ENCODE data around the gene HMGN4.
"Not testable (repeated sequence)": the region's sequence is repeated elsewhere in the genome, so short reads cannot be mapped to it uniquely, and the experiment has no call there.

Gene HMGN4

DNA sequence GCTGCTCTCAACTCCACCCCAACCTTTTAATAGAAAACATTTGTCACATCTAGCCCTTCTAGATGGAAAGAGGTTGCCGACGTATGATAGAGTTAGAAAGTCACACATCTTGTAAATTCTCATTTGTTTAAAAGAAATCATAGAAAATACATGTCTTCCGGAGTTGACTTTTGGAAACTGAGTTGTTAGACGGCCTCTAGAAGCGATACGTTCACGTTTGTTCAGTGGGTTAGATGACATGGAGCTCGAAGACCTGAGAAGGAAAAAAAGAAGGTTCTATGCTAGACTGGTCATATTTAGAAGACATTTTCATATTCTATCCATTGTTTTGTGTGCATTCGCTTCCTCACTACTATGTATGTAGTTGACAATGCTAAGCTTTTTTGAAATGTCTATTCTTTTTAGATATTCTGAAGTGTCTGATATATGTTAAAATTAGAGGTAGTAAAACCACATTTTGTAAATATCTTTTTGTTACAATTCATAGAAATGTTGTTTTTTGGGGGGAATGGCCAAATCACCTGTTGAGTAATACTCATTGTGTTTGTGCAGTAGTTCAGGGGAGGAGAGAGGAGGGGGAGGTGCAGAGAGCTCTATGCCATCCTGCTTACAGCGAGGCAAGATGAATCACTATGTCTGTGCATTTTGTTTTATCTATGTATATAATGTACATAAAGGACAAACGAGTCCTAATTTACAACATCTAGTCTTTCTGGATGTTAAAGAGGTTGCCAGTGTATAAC, 15.5 kb upstream of the HMGN4 start:
- not testable (repeated sequence) for DNase-seq

- not testable (repeated sequence) for DNase-seq
These were observed 13.9 kb upstream of the HMGN4 start for GRCh38 chr6:26524314-26524713.

DNA sequence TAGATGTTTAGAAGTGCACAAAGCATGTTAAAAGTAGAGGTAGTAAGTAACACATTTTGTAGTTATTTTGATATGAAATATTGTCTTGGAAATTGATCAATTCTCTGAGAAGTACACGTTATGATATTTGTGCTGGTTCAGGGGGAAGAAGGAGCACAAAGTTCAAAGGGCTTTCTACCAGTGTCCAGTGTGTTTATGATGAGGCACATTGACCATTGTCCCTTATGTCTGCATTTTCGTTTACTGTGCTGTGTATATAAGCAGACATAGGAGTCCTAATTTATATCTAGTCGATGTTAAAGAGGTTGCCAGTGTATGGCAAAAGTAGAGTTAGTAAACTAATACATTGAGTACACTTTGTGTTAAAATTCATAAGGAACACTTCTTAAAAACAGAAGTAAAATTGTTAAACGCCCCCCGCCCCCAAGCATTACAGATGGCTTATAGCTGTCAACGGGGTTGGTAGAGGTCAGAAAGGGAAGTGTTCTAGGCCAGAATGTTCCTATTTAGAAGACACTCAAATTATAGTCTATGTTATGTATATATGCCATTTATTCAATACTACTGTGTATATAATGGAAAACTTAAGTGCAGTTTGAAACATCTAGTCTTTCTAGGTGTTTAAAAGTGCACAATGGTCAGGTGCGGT, 13.3 kb upstream of the HMGN4 start:
- no peak for DNase-seq

DNA sequence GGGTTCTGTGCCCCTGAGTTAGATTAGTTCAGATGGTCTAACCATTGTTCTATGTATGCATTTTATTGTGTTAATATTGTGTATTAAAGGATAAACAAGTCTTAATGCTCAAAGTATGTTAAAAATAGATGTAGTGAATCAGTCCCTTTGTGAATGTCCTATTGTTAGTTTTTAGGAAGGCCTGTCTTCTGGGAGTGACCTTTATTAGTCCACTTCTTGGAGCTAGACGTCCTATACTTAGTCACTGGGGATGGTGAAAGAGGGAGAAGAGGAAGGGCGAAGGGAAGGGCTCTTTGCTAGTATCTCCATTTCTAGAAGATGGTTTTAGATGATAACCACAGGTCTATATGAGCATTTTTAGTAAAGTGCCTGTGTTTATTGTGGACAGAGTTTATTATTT, 12.3 kb upstream of the HMGN4 start:
- DNase-seq: no peak

DNA sequence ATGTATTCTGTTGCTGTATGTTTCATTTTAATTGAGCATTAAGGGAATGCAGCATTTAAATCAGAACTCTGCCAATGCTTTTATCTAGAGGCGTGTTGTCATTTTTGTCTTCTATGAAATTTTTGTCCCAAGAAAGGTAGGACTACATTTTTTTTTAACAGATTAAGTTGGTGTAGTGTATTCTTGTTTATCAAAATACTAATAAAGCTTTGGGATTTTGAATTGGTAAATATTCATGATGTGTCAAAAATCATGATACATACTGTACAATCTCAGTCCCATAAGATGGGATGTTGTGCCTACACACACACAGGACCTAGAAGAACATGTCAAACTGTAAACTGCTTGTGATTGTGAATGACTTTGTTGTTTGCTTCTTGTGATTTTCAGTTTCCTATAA, 11.2 kb upstream of the HMGN4 start:
- no peak for DNase-seq

DNA sequence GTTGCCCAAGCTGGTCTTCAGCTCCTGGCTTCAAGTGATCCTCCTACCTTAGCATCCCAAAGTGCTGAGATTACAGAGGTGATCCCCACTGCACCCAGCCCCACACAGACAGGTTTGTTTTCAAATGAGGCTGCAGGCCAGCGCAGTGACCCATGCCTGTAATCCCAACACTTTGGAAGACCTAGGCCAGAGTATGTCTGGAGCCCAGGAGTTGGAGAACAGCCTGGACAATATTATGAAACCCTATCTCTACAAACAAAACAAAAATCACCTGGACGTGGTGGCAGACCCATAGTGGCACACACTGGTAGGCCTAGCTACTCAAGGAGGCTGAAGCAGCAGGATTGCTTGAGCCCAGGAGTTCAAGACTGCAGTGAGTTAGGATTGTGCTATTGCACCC, 8.0 kb upstream of the HMGN4 start:
- no peak for DNase-seq

DNA sequence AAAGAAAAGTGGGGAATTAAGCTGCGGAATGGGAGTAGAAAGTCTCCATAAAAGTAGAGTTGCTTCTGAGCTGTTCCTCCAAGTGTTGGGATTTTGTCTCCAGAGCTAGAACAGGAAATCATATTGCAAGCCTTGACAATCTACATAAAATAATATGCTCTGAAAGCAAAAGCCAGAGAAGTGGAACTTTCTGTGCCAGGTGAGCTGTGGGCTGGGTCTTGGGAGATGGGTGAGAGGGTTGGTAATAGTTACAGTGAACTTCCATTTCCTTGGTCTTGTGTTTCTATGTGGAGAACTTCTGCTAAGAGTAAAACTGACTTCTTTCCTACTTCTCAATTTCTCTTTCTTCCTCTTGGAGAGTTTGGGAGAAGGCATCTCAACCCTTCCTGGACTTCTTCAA, 6.3 kb upstream of the HMGN4 start:
- DNase-seq: no peak

DNA sequence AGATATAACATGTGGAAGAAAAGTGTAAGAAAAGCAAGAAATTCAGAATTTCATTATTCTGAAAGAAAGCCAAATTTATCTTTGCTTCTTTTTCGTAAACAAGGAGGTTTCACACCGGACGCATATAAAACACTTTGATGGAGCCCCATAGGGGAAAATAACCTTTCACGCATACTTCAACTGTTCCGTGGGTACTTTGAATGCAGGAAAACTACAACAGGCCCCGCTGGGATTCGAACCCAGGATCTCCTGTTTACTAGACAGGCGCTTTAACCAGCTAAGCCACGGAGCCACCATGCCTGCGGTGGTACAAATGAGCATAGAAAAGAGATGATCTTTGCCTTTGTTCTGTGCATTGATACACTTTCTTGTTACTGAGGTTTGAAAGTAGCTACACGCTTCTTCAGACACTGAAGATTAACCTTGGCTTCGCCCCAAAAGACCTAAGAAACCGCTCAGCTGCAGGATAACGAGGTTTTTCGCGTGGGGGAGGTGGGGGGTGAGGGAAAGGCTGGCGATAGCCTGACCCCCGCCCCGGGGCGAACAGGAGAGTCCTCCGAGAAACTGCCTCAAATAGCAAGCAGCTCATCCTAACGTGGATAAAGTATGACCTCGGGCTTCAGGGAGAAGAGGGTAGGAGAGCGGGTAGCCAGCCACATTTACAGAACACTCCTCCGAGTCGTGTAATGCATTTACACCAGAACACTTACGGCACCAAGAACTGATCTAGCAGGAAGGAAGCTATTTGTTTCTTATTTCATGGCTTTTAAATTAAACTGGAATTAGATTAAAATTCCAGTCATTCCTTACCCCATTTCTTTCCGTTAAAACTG, 5.3 kb upstream of the HMGN4 start:
- DNase-seq: peak; percentile 46 to 91 (median 78)

GRCh38 chr6:26533532-26533931, 4.6 kb upstream of the HMGN4 start:
- no peak for DNase-seq

- peak in 1 of 14 donors; percentile 53 for DNase-seq
These were observed 3.3 kb upstream of the HMGN4 start for GRCh38 chr6:26534681-26535465.

- peak in 7 of 14 donors; percentile 18 to 70 (median 30) for DNase-seq
These were observed 1.5 kb upstream of the HMGN4 start for GRCh38 chr6:26536571-26537159.

- DNase-seq: peak; percentile 18 to 92 (median 86)
These were observed 863 bp upstream of the HMGN4 start for GRCh38 chr6:26537160-26537845.

DNA sequence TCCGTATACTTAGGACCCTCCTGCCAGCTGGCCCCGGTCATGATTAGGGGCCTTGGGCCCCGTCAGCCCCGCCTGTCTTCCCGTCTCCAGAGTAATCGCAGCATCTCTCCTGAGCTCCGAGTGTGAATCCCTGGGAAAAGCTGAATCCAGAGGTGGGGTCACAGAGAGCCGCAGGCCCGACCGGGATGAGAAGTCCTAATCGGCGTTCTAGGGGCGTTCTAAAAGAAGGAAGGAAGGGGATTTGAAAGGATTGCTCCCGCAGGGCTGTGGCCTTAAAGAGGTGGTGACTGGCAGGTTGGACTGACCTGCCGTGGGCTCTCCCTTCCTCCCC, 371 bp downstream of the HMGN4 start:
- peak in 2 of 14 donors; percentile 54 to 61 for DNase-seq

- no peak for DNase-seq
These were observed 977 bp downstream of the HMGN4 start for GRCh38 chr6:26539071-26539615.

- no peak for DNase-seq
These were observed 3.4 kb downstream of the HMGN4 start for GRCh38 chr6:26541579-26541978.

GRCh38 chr6:26543953-26544352, 5.8 kb downstream of the HMGN4 start:
- no peak for DNase-seq

DNA sequence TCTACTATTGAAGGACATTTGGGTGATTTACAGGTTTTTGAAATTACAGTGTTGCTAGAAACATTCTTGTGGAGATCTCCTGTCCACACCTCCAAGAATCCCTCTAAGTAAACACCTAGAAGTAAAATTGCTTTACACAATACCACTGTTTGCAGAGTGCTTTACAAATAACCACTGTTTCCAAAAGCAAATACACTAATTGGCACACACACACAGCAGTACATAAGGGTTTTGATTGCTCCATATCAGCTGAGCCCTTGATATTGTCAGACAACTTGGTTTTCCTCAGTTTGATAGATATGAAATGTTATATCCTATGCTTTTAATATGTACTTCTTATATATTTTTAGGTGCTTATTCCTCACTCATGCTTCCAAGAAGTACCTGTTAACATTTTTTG, 6.3 kb downstream of the HMGN4 start:
- DNase-seq: no peak

DNA sequence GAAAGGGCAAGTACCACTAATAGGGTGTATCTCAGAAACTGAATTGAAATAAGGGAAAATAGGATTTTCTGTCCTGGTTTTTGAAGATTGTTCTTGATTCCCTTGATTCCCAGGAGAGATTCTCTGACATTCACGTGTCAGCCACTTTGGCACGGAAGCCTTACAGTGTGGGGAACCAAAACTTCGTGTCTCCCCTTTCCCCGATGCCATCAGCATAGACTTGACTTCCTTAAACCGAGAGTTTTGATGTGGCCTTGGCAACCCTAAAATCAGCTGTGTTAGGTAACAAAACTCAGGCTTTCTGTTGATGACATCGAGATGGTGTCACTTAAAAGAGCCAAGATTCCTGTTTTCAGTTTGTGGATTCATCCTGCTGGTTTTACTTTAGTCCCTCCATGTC, 7.5 kb downstream of the HMGN4 start:
- no peak for DNase-seq

DNA sequence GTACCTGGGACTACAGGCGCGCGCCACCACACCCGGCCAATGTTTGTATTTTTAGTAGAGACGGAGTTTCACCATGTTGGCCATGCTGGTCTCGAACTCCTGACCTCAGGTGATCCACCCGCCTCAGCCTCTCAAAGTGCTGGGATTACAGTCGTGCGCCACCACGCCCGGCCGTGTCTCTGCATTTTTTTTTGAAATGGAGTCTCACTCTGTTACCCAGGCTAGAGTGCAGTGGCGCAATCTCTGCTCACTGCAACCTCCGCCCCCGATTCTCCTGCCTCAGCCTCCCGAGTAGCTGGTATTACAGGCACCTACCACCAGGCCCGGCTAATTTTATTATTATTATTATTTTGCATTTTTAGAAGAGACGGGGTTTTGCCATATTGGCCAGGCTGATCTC, 9.2 kb downstream of the HMGN4 start:
- DNase-seq: not testable (repeated sequence)

GRCh38 chr6:26550250-26550993, 12.3 kb downstream of the HMGN4 start:
- peak in 2 of 14 donors; percentile 12 to 18 for DNase-seq

- DNase-seq: no peak
These were observed 14.0 kb downstream of the HMGN4 start for GRCh38 chr6:26552205-26552604.

All from C1 segment of cervical spinal cord (tissue), 14 donors.